GM18858 (cell line): ENCODE data around the gene ITGB1.
"Not testable (repeated sequence)": the region's sequence is repeated elsewhere in the genome, so short reads cannot be mapped to it uniquely, and the experiment has no call there.

Experiments used
- ATAC-seq: cut with Tn5 transposase; IDR thresholded peaks from one replicate; pipeline ENCODE4 v1.9.1; 2021; ENCODE audit not compliant: unreplicated experiment

ITGB1 gene

DNA sequence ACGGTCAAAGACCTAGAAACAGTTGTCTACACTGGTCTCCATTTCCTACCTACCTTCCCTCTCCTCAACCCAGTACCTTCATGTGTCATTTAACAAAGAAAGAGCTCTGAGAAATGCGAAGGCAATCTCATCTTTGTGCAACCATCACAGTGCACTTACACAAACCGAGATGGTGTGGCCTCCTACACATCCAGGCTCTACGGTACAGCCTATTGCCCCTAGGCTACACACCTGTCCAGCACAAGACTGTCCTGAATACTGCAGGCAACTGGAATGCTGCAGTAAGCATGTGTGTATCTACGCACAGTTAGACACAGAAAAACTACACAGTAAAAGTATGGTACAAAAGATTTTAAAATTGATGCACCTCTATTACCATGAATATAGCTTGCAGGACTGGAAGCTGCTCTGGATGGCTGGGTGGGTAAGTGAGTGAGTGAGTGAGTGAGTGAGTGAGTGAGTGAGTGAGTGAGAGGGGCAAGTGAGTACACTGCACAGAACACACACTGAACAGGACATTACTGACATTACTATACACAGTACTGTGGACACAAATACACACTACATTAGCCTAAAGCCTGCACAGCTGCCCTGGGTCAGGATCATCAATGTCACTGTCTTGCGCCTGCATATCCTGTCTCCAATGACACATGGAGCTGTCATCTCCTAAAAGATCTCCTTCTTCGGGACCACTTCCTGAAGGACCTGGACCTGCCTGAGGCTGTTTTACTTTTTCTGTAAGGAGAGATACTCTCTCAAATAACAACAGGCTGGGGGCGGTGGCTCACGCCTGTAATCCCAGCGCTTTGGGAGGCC lies 18.5 kb downstream of the ITGB1 start:
- no peak for ATAC-seq

DNA sequence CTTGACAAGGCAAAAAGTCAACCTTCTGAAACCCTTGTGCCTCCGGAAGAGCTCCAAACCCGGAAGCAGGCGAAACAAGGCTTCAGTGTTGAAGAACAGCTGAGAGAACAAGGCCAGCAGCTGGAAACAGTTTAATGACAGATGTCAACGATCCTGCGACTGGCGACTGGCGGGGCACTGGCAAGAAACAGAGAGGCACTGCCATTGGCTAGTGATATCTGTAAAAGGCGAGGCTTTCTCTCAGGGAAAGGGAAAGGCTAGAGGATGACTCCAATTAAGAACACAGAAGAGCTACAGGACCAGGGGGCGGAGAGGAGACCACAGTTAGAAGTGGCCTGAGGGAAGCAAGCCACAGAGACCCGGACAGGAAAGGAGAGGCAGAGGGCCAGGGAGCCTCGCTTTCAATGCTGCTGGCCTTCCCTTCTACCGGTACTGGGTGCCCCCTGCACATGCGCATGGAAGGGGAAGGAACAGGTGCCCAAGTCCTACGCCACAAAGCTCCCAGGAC lies 19.4 kb downstream of the ITGB1 start:
- no peak for ATAC-seq

DNA sequence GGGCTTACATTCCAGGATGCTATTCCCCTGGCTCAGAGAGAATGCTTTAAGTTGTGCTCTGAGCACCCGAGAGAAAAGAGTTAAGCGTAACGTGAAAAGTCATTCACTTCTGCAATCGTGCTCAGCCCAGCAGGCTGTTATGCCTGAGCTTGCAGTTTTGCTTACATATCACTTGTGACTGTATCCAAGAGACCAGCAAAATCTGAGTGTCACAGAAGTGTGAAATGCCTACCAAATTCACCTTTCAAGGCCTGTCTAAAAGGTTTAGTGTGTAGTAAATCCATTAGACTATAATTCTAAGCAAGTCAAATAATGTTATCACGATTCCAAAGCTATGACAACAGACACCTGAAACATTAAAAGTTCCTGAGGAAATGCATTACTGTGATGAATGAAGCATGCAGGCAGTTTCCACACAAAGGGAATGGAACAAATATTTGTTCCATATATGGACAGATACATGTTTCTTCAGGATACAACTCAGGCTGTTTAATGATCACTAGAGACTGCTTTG lies 20.1 kb downstream of the ITGB1 start:
- ATAC-seq: no peak

DNA sequence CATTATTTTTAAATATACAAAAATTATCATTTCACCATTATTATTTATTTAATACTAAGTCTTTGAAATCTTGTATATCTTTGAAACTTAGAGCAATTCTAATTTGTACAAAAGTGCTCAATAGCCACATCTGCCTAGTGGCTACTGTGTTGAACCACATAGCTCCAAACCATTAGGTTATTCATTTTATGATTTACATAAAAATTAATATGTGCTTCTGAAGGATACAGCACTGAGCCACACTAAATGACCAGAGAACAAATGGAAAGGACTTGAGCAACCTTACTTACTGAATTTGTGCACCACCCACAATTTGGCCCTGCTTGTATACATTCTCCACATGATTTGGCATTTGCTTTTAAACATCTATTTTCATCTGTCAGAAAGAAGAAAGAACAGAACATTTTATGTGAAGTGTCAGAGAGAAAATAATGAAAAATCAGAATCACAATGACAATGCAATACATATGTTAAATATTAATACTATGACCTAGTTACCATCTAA lies 25.8 kb downstream of the ITGB1 start:
- no peak for ATAC-seq

DNA sequence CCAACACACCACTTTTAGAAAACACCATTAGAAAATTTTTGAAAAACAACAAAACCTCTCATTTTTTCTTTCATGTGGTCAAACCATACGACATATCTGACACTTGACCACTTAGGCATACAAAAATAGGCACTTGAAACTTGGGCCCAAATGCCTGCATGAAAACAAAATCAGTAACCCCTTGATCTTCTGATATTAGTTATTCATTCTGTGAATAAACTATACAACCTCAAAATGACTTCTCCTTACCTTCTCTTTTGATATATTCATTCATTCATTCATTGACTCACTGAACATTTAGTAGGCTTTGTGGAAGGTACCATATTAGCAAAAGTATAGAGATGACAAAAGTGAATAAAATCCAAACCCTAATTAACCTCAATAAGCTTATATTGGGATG lies 26.4 kb downstream of the ITGB1 start:
- no peak for ATAC-seq

DNA sequence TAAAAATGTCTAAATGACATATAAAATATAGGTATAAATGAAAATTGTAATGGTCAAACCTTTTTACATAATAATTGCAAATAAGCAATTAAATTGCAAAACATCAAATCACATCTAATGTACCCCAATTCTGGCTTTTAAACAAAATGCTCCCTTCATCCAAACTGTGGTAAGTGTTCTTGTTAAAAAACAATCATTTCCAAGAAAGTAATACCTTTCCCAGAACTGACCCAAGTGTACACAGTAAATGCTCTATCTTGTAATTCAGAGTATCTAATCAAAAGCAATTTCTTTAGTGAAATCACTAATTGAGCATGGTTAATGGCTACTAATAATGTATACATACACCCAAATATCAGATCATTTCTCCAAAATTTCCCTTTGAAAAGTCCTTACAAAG lies 28.0 kb downstream of the ITGB1 start:
- no peak for ATAC-seq

DNA sequence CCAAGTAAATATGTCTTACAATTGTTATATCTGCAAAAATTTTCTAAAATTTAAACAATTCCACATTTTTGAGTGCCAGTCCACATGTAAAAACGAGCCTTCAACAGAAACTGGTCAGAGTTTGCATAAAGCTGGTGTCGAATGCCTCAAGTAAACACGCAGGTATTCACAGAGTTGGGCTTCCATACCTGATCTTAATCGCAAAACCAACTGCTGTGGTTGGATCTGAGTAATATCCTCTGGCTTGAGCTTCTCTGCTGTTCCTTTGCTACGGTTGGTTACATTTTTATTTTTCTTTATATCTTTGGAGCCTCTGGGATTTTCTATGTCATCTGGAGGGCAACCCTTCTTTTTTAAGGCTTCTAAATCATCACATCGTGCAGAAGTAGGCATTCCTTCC lies 28.4 kb downstream of the ITGB1 start:
- ATAC-seq: no peak

DNA sequence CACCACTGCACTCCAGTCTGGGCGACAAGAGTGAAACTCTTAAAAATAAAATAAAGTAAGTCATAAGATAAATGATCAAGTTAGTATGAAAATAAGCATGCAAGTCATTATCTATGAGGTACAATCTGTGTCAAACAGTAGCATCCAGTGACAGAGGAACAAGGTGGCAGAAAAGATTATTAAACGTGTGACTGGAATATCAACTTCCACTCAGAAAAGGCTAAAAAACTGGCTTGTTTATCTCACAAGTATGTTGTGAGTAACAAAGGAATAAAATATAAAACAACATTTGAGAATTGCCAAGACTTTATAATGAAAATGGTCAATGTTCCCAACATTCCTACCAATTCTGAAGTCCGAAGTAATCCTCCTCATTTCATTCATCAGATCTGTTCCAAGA lies 30.3 kb downstream of the ITGB1 start:
- ATAC-seq: no peak

DNA sequence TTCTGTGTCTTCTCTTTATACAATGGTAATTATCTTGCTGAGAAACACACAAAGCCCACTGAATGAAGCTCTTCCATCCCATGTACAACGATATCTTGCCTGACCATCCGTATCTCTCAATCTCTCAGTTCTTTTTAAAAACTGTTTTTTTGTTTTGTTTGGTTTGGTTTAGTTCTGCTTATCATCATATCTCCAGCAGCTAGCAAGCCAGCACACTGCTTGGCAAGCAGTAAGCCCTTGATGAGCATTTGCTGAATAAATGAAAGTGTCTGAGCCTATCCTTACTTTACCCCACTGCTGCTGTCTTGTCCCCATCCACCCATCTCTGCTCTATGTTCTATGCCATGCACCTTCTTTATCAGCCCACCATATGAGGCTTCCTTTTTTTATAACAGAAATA lies 34.2 kb downstream of the ITGB1 start:
- ATAC-seq: no peak

DNA sequence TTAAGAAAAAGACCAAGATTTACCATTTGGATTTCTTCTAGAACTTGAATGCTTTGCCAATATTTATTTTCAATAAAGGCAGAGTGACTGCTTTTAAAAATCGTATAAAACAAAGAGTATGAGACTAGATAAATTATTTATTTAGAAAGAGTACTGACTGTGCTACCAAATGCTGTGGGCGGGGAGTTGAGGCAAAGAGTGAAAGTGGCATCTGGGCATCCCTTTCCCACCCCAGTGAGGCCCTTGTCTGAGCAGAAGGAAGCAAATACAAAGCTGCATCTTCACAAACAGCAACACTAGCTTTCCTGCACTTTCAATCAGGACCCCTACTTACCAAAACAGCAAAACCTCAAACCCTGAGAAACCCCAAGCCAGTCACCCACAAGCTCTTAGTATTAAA lies 34.9 kb downstream of the ITGB1 start:
- no peak for ATAC-seq

DNA sequence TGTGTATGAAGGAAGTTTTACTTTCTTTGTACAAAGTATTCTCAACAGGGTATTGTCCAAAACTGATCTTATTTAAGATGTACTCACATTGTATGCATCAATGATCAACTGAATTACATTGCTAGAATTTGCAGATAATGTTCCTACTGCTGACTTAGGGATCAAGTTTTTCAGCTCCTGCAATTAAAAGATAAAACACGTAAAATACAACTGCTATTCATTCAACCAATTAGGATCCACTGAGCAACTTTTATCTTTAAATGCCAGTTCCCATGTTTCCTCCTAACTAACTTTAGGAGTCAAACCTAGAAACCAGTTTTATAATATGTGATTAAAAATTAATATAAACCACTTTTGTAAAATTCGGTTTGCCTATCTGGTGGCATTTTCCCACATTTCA lies 35.9 kb downstream of the ITGB1 start:
- no peak for ATAC-seq

DNA sequence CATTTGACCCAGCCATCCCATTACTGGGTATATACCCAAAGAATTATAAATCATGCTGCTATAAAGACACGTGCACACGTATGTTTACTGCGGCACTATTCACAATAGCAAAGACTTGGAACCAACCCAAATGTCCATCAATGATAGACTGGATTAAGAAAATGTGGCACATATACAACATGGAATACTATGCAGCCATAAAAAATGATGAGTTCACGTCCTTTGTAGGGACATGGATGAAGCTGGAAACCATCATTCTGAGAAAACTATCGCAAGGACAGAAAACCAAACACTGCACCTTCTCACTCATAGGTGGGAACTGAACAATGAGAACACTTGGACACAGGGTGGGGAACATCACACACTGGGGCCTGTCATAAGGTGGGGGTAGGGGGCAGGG lies 40.2 kb downstream of the ITGB1 start:
- ATAC-seq: not testable (repeated sequence)

DNA sequence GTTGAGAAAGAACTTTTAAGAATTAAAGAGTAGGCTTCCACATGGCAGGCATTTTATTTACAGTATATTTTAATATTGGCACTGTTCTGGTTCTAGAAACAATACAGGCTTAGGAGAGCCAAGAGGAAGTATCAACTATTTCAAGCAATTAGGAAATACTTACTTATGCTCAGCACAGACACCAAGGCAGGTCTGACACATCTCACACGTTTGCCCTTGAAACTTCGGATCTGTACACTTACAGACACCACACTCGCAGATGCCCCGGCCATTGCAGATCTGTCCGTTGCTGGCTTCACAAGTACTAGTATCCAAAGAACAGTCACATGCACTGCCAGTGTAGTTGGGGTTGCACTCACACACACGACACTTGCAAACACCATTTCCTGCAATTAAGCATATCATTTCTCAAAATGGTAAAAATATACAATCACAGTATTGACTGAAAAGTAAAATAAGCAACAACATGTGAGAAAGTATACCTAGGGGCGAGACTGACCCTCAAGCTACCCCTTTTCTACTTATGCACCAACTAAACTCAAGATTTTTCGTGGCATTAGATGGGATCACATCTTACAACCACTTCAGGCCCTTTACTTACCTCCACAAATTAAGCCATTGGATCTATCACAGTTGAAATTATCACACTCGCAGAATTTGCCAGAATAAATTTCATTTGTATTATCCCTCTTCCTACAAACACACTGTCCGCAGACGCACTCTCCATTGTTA lies 46.6 kb downstream of the ITGB1 start:
- no peak for ATAC-seq

DNA sequence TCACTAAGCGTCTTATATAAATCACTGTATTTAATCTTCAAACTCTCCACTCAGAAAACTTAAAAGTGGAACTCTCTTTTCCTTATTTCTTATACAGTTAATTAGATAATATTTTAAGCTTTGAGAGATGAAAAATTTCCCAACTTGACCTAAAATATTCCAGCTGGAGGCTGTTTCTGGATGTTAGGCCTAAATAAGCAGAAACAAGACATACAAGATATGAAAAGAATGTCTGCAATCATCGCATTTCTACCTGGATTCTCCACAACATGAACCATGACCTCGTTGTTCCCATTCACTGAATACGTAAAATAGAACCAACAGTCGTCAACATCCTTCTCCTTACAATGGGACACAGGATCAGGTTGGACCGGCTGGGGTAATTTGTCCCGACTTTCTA lies 48.1 kb downstream of the ITGB1 start:
- not testable (repeated sequence) for ATAC-seq

DNA sequence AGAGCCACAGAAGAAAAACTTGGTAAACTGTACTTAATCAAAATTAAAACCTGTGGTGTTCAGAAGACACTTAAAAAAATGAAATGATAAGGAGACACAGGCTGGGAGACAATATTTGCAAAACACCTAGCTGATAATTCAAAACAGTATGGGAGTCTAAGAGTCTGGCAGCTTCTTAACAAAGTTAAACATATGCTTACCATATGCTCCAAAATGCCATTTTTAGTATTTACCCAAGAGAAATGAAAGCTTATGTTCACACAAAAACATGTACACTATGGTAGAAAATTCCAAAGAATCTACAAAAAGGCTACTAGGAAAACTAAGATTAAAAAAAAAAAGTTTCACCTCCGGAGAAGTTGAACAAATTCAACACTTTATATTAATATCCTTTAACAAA lies 48.6 kb downstream of the ITGB1 start:
- no peak for ATAC-seq

DNA sequence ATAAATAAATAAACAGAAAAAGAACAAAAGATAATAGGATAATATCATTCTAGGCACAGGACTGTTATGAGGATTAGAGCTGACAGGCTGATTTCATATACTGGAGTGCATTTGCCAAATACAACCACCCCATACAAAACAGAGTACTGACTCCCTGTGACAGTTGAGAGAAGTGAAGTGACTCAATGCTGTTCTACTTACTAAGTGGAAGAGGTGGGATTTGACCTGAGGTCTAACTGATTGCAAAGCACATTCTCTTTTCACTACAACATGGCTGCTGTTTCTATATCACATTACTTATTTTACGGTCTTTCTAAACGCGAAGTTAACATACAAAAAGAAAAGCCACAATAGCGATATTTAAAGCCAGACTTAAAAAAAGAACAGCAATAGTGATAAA lies 51.4 kb downstream of the ITGB1 start:
- ATAC-seq: no peak

DNA sequence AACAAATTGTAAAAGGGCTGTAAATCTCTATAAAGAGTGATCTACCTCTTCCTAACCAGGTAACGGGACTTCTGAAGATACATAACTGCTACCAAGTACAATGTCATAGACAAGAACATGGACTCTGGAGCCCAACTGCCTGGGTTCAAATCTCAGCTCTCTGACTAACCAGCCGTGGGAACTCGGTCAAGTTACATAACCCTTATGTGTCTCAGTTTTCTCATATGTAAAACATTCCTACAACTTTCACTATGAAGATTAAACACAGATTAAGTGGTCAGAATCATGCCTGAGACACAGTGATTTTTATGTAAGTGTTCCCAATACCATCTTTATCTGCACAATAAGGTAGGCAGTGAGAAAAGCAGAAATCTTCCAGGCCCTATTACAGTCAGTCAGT lies 52.6 kb downstream of the ITGB1 start:
- no peak for ATAC-seq

DNA sequence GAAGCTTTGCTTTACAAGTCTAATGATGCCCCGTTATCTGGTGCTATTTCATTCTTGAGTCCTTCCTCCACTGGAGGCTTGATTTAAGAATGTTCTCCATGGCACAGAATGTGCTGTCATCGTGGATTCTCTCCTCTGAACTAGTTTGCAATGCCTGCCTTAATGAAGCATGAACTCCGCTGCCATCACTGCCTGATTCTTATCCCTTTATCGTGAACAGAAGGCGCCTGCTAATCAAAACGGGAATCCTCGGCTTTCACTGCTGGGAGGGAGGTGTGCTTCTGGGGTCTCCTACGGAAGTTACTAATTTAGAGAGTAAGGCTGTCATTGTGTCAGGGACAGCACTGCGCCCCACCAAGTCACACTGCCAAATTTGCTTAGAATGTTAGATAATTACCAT lies 56.2 kb downstream of the ITGB1 start:
- ATAC-seq: no peak

DNA sequence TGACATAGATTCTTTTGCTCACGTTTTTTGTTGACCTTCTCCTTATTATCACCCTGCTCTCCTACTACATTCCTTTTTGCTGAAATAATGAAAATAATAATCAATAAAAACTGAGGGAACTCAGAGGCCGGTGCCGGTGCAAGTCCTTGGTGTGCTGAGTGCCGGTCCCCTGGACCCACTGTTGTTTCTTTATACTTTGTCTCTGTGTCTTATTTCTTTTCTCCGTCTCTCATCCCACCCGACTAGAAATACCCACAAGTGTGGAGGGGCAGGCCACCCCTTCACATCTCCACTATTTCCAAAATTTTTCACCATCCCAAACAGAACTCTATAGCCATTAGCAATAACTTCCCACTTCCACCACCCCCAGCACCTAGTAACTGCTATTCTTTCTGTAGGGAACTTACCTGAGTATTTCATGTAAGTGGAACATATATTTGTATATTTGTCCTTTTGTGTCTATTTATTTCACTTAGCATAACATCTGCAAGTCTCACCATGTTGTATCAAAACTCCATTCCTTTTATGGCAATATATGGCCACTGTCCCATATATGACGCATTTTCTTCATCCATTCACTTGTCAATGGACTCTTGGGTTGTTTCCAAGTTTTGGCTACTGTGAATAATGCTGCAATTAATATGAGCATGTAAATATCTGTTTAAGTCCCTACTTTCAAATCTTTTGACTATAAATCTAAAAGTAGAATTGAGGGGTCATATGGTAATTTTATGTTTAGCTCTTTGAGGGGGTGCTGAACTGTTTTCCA lies 62.6 kb downstream of the ITGB1 start:
- not testable (repeated sequence) for ATAC-seq

DNA sequence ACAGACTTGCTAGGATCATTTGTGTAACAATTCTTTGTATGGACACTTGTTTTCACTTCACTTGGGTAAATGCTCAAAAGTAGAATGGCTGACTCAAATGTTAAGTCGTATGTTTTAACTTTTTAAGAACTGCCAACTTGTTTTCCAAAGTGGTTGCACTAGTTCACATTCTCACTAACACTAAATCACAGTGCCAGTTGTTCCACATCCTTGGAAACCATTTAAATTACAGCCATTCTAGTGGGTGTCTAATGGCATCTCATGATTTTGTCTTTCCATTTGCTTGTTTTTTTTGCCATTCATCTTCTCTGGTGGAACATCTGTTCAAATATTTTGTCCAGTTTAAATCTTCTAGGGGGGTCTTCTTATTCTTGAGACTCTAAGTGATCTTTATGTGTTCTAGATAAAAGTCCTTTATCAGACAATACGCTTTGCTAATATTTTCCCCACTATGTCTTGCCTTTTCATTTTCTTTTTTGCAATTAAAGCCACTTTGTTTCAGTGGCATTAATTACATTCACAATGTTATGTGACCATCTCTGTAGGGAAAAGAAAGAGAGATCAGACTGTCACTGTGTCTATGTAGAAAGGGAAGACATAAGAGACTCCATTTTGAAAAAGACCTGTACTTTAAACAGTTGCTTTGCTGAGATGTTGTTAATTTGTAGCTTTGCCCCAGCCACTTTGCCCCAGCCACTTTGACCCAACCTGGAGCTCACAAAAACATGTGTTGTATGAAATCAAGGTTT lies 63.9 kb downstream of the ITGB1 start:
- ATAC-seq: no peak

DNA sequence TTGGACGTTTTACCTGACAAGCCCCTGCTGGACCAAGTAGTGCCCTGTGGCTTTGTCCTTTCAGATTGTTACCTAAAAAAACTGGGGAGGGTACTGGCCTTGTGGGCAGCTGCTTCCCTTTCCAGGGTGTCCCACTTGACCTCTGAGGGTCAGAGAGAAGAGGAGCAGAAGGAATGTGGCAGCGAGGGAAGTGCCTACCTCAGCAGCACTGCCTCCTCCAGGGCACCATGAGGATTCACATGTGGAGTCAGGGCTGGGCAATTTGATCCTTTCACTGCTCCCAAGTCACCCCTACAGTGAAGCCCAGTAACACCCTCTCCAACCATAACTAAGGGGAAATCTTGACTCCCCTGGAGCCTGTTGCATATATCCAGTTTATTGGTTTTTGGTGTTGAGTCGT lies 64.6 kb downstream of the ITGB1 start:
- no peak for ATAC-seq
